Stimulated activated naive CD8-positive, alpha-beta T cell treated with anti-CD3 and anti-CD28 coated beads, Interleukin-15, Interleukin-2, amounts not matched to agents 100 ng/mL and 50 ng/mL, for 24 hours (primary cell): ENCODE results near the gene DHX36.
A peak's percentile ranks its signal among the peaks of the same experiment; 100 is the strongest.

Experiments used
- H3K27ac Mint-ChIP-seq: one replicate; pipeline ENCODE4 v1.8.0; 2021; ENCODE audit warnings: mild to moderate bottlenecking, mixed read lengths
- H3K27me3 Mint-ChIP-seq: one replicate; pipeline ENCODE4 v1.8.0; 2021; ENCODE audit warnings: mixed read lengths
- H3K36me3 Mint-ChIP-seq: one replicate; pipeline ENCODE4 v1.8.0; 2021; ENCODE audit warnings: low read depth, mixed read lengths
- H3K4me1 Mint-ChIP-seq: one replicate; pipeline ENCODE4 v1.8.0; 2021; ENCODE audit warnings: low read depth, mixed read lengths
- H3K4me3 Mint-ChIP-seq: one replicate; pipeline ENCODE4 v1.8.0; 2021; ENCODE audit warnings: mild to moderate bottlenecking, mixed read lengths
- H3K9me3 Mint-ChIP-seq: one replicate; pipeline ENCODE4 v1.8.0; 2021; ENCODE audit warnings: mixed read lengths

DHX36 gene

GRCh38 chr3:154314152-154314551 lies 10.1 kb downstream of the DHX36 start:
- Mint-ChIP-seq H3K27me3 (no peaks in the 10 kb centered on the region), H3K36me3 (peaks cover 67% of the 10 kb centered on the region), H3K4me1 (no peaks in the 10 kb centered on the region), H3K9me3 (no peaks in the 10 kb centered on the region), H3K4me3 (no peak overlapping the region), H3K27ac (no peak overlapping the region)

DNA sequence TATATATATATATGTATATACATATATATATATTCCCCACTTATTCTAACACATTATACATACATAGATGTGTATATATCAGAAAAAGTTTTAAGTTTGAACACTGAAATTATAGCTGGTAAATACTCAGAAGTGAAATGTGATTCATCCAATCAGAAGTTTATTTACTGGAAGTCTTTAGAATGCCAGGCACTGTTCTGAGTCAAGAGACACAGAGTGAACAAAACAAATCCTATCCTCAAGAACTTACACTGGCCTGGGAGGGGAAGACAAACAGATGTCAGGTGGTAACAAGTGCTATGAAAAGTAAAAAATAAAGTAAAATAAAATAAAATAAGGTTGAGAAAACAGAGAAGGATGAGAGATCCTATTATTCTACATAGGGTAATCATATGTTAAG lies 13.4 kb downstream of the DHX36 start:
- H3K27ac Mint-ChIP-seq = no peak overlapping the region
- H3K27me3 Mint-ChIP-seq = no peaks in the 10 kb centered on the region
- no peak overlapping the region for H3K4me3 Mint-ChIP-seq
- H3K9me3 Mint-ChIP-seq = no peaks in the 10 kb centered on the region
- H3K4me1 Mint-ChIP-seq = peaks cover 14% of the 10 kb centered on the region
- peaks cover 83% of the 10 kb centered on the region for H3K36me3 Mint-ChIP-seq

- peak overlapping the region; percentile 66 for H3K27ac Mint-ChIP-seq
- H3K4me1 Mint-ChIP-seq = peaks cover 14% of the 10 kb centered on the region
- no peaks in the 10 kb centered on the region for H3K9me3 Mint-ChIP-seq
- no peak overlapping the region for H3K4me3 Mint-ChIP-seq
- peaks cover 82% of the 10 kb centered on the region for H3K36me3 Mint-ChIP-seq
- no peaks in the 10 kb centered on the region for H3K27me3 Mint-ChIP-seq
Observed at GRCh38 chr3:154307363-154307762, 16.9 kb downstream of the DHX36 start.

- H3K27me3 Mint-ChIP-seq = no peaks in the 10 kb centered on the region
- H3K27ac Mint-ChIP-seq = no peak overlapping the region
- no peak overlapping the region for H3K4me3 Mint-ChIP-seq
- peaks cover 89% of the 10 kb centered on the region for H3K36me3 Mint-ChIP-seq
- peaks cover 14% of the 10 kb centered on the region for H3K4me1 Mint-ChIP-seq
- no peaks in the 10 kb centered on the region for H3K9me3 Mint-ChIP-seq
Observed at GRCh38 chr3:154304936-154305335, 19.4 kb downstream of the DHX36 start.

DNA sequence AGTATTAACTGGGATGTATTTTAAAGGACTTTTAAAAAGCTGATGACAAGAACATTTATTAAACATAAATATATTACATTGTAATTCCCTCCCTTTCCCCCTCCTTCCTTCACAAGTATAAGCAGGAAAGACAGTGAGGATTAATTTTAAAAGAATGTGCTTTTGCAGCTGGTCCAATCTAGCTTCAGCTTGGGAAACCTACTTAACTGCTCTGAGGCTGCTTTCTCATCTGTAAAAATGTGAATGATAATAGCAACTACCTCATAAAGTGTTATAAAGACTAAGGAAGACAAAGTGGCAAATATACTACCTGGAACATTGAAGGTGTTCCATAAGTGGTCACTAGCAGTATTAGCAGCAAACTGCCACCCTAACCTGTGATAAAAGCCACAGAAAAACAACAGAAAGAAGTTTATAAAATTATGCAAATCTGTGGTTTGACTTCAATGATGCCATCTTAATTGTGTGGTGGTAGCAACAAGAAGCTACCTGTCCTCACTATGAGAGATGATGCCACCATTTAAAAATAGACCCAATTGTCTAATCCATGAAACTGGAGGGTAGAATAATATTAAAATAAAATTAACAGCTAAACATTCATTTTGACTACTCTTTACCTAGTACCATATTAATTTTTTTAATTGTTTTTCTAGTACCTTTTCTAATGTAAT lies 20.0 kb downstream of the DHX36 start:
- Mint-ChIP-seq H3K27ac (no peak overlapping the region), H3K9me3 (no peaks in the 10 kb centered on the region), H3K4me3 (no peak overlapping the region)

DNA sequence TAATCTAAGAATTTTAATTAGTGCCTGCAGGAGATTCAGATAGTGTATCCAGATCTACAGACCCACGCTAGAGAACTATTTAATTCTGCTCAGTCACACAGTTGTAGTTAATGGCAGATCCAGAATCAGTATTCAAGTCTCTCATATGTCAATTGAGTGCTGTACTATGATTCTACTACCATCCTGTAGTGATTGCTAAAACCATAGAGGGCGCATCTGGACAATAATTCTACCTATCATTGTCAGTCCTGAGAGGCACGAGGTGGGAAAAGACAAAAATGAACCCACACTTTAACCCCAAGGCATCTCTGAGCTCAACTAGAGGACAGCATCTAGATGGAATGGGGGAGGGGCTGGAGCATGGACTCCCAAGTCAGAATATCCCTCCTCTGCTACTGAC lies 22.7 kb downstream of the DHX36 start:
- no peaks in the 10 kb centered on the region for H3K9me3 Mint-ChIP-seq
- no peaks in the 10 kb centered on the region for H3K27me3 Mint-ChIP-seq
- no peak overlapping the region for H3K27ac Mint-ChIP-seq
- H3K4me3 Mint-ChIP-seq = no peak overlapping the region
- H3K36me3 Mint-ChIP-seq = peaks cover 68% of the 10 kb centered on the region
- no peaks in the 10 kb centered on the region for H3K4me1 Mint-ChIP-seq

More for the DNA sequence above, 20.0 kb downstream of the DHX36 start:
- H3K27me3 Mint-ChIP-seq = no peaks in the 10 kb centered on the region
- H3K4me1 Mint-ChIP-seq = peaks cover 14% of the 10 kb centered on the region
- peaks cover 82% of the 10 kb centered on the region for H3K36me3 Mint-ChIP-seq

GRCh38 chr3:154294016-154294415 lies 30.3 kb downstream of the DHX36 start:
- H3K36me3 Mint-ChIP-seq = peaks cover 54% of the 10 kb centered on the region
- H3K27me3 Mint-ChIP-seq = no peaks in the 10 kb centered on the region
- H3K4me3 Mint-ChIP-seq = no peak overlapping the region
- H3K4me1 Mint-ChIP-seq = no peaks in the 10 kb centered on the region
- no peaks in the 10 kb centered on the region for H3K9me3 Mint-ChIP-seq
- H3K27ac Mint-ChIP-seq = no peak overlapping the region

- Mint-ChIP-seq H3K4me1 (no peaks in the 10 kb centered on the region), H3K27ac (no peak overlapping the region), H3K36me3 (peaks cover 69% of the 10 kb centered on the region), H3K9me3 (no peaks in the 10 kb centered on the region), H3K4me3 (no peak overlapping the region), H3K27me3 (no peaks in the 10 kb centered on the region)
Observed at GRCh38 chr3:154290187-154290586, 34.1 kb downstream of the DHX36 start.

- Mint-ChIP-seq H3K27me3 (no peaks in the 10 kb centered on the region), H3K9me3 (no peaks in the 10 kb centered on the region), H3K4me3 (no peak overlapping the region), H3K27ac (no peak overlapping the region), H3K36me3 (peaks cover 80% of the 10 kb centered on the region), H3K4me1 (no peaks in the 10 kb centered on the region)
Observed at GRCh38 chr3:154285221-154285620, 39.1 kb downstream of the DHX36 start.

- no peak overlapping the region for H3K4me3 Mint-ChIP-seq
- no peaks in the 10 kb centered on the region for H3K4me1 Mint-ChIP-seq
- no peaks in the 10 kb centered on the region for H3K27me3 Mint-ChIP-seq
- H3K27ac Mint-ChIP-seq = no peak overlapping the region
- no peaks in the 10 kb centered on the region for H3K9me3 Mint-ChIP-seq
- peaks cover 81% of the 10 kb centered on the region for H3K36me3 Mint-ChIP-seq
Observed at GRCh38 chr3:154280161-154280560, 44.1 kb downstream of the DHX36 start.

- Mint-ChIP-seq H3K27me3 (no peaks in the 10 kb centered on the region), H3K27ac (no peak overlapping the region), H3K4me1 (no peaks in the 10 kb centered on the region), H3K36me3 (peaks cover 75% of the 10 kb centered on the region), H3K4me3 (no peak overlapping the region), H3K9me3 (peaks cover 4% of the 10 kb centered on the region)
Observed at GRCh38 chr3:154275965-154276364, 48.3 kb downstream of the DHX36 start.

GRCh38 chr3:154275292-154275691 lies 49.0 kb downstream of the DHX36 start:
- peaks cover 4% of the 10 kb centered on the region for H3K9me3 Mint-ChIP-seq
- H3K4me3 Mint-ChIP-seq = no peak overlapping the region
- H3K27ac Mint-ChIP-seq = no peak overlapping the region
- H3K4me1 Mint-ChIP-seq = no peaks in the 10 kb centered on the region
- no peaks in the 10 kb centered on the region for H3K27me3 Mint-ChIP-seq
- peaks cover 75% of the 10 kb centered on the region for H3K36me3 Mint-ChIP-seq

DNA sequence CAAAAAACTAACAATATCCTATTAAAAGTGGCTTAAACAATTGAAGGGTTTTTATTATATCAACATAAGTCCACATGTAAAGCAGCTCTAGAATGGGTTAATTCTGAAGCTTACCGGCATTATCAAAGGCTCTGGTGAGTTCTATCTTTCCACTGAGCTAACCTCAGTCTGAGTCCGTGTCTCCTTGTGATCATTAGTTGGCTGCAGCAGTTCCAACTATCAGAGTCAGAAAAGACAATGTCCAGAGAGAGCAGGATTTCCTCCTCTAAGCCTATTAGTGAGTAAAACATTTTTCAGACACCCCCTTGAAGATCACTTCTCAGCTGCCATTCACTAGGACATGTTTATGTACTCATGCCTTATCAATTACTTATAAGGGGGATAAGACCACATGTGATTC lies 49.9 kb downstream of the DHX36 start:
- Mint-ChIP-seq H3K36me3 (peaks cover 75% of the 10 kb centered on the region), H3K27ac (no peak overlapping the region), H3K4me1 (no peaks in the 10 kb centered on the region), H3K4me3 (no peak overlapping the region), H3K27me3 (no peaks in the 10 kb centered on the region), H3K9me3 (peaks cover 4% of the 10 kb centered on the region)

- peaks cover 78% of the 10 kb centered on the region for H3K36me3 Mint-ChIP-seq
- no peak overlapping the region for H3K27ac Mint-ChIP-seq
- no peaks in the 10 kb centered on the region for H3K27me3 Mint-ChIP-seq
- H3K4me1 Mint-ChIP-seq = no peaks in the 10 kb centered on the region
- no peak overlapping the region for H3K4me3 Mint-ChIP-seq
- peaks cover 6% of the 10 kb centered on the region for H3K9me3 Mint-ChIP-seq
Observed at GRCh38 chr3:154273381-154273780, 50.9 kb downstream of the DHX36 start.

DNA sequence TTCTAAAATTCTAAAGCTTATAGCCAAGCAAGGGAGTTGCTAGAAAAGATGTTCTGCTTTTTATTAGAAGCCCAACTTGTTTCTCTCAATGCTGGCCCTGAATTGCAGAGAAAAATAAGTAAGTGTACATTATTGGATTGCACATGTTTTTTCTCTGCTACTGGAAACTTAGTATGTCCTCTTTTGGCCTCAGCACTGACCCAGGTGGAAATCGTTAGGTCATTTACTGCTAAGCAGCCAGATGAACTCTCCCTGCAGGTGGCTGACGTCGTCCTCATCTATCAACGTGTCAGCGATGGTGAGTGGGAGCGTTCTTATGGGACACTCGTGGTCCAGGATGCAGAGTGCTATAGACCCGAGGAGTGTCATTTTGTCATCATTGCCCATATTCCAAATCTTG lies 69.8 kb downstream of the DHX36 start:
- peaks cover 61% of the 10 kb centered on the region for H3K36me3 Mint-ChIP-seq
- no peak overlapping the region for H3K27ac Mint-ChIP-seq
- H3K4me1 Mint-ChIP-seq = peaks cover 4% of the 10 kb centered on the region
- H3K4me3 Mint-ChIP-seq = no peak overlapping the region
- H3K9me3 Mint-ChIP-seq = no peaks in the 10 kb centered on the region
- H3K27me3 Mint-ChIP-seq = no peaks in the 10 kb centered on the region
